Measurements from ENCODE around the gene LRRC41.
"Not testable (repeated sequence)": the region's sequence is repeated elsewhere in the genome, so short reads cannot be mapped to it uniquely, and the experiment has no call there.

Gene LRRC41

DNA sequence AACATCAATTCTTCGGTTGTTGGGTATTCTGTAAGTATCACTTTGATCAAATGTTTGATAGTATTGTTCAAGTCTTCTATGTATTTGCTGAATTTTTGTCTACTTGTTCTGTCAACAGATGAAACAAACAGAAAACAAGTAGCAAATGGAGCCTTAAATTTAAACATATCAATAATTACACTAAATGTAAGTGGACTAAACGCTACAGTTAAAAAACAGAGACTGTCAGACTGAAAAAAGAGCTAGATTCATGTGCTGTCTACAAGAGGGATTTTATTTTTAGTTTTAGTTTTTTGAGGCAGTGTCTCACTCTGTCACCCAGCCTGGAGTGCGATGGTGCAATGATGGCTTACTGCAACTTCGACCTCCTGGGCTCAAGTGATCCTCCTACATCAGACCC lies 66.5 kb downstream of the LRRC41 start:
- no peak for DNase-seq

DNA sequence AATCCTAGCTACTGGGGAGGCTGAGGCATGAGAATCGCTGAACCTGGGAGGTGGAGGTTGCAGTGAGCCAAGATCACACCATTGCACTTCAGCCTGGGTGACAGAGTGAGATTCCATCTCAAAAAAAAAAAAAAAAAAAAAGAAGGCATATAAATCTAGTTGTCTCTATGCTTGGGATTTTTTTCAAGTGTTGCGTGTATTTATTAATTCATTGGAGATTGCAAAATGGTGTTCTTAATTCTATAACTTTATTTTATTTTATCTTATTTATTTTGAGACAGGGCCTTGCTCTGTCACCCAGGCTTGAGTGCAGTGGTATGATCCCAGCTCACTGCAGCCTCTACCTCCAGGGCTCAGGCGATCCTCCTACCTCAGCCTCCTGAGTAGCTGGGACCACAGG lies 72.2 kb downstream of the LRRC41 start:
- not testable (repeated sequence) for DNase-seq

Measured in activated CD8-positive, alpha-beta memory T cell treated with anti-CD3 and anti-CD28 coated beads, Interleukin-2, amount 50 U/mL, for 4 hours (primary cell).